NB4 (cell line): Measurements from ENCODE around the gene ERICH6.

Source experiments
- CTCF ChIP-seq: IDR thresholded peaks from one replicate; pipeline ENCODE4 v1.5.1; 2012; ENCODE audit warnings: low read depth, low read length
- MYC ChIP-seq: IDR thresholded peaks from 2 replicates; pipeline ENCODE4 v1.6.1; 2011; ENCODE audit warnings: low read depth, low read length
- POLR2A ChIP-seq: IDR thresholded peaks from 2 replicates; pipeline ENCODE4 v1.6.1; 2011; ENCODE audit warnings: mild to moderate bottlenecking; ENCODE audit not compliant: insufficient read length; ENCODE audit errors: extremely low read depth
- TF ChIP-seq, protein P1 (sequence below): IDR thresholded peaks from 2 replicates; pipeline ENCODE4 v1.6.1; 2011; ENCODE audit warnings: low read depth, low read length

GRCh38 chr3:150680562-150680961 lies 23.2 kb downstream of the ERICH6 start:
- TF ChIP-seq CTCF (no peak), MYC (no peak), POLR2A (no peak)
- TF ChIP-seq, protein P1, sequence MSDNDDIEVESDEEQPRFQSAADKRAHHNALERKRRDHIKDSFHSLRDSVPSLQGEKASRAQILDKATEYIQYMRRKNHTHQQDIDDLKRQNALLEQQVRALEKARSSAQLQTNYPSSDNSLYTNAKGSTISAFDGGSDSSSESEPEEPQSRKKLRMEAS, result no peak
